Hippocampal formation (tissue), 2 donors: ENCODE data around the gene COA1.
"Not testable (repeated sequence)": the region's sequence is repeated elsewhere in the genome, so short reads cannot be mapped to it uniquely, and the experiment has no call there.

Experiments used
- DNase-seq, 2 donors: peaks; one replicate each; lab custom pipeline; 2025; lab: John Stamatoyannopoulos, UW

COA1 gene

GRCh38 chr7:43691611-43692010 lies 37.7 kb downstream of the COA1 start:
- no peak for DNase-seq

- no peak for DNase-seq
Observed at GRCh38 chr7:43689115-43689514, 40.2 kb downstream of the COA1 start.

GRCh38 chr7:43687866-43688265 lies 41.5 kb downstream of the COA1 start:
- not testable (repeated sequence) for DNase-seq

GRCh38 chr7:43686991-43687390 lies 42.3 kb downstream of the COA1 start:
- DNase-seq = no peak

GRCh38 chr7:43680736-43681135 lies 48.6 kb downstream of the COA1 start:
- DNase-seq = no peak

GRCh38 chr7:43679210-43680068 lies 49.9 kb downstream of the COA1 start:
- DNase-seq = no peak

GRCh38 chr7:43678315-43678714 lies 51.0 kb downstream of the COA1 start:
- no peak for DNase-seq

- DNase-seq = no peak
Observed at GRCh38 chr7:43677864-43678263, 51.5 kb downstream of the COA1 start.

- DNase-seq = no peak
Observed at GRCh38 chr7:43674559-43675436, 54.5 kb downstream of the COA1 start.

- not testable (repeated sequence) for DNase-seq
Observed at GRCh38 chr7:43673243-43673976, 55.9 kb downstream of the COA1 start.

GRCh38 chr7:43671521-43671920 lies 57.8 kb downstream of the COA1 start:
- no peak for DNase-seq

- DNase-seq = no peak
Observed at GRCh38 chr7:43669286-43670081, 59.8 kb downstream of the COA1 start.

- no peak for DNase-seq
Observed at GRCh38 chr7:43668035-43668434, 61.3 kb downstream of the COA1 start.

- no peak for DNase-seq
Observed at GRCh38 chr7:43666938-43667337, 62.4 kb downstream of the COA1 start.

- DNase-seq = no peak
Observed at GRCh38 chr7:43664681-43665080, 64.6 kb downstream of the COA1 start.

GRCh38 chr7:43660141-43660540 lies 69.2 kb downstream of the COA1 start:
- no peak for DNase-seq

GRCh38 chr7:43659549-43659896 lies 69.8 kb downstream of the COA1 start:
- no peak for DNase-seq

- DNase-seq = no peak
Observed at GRCh38 chr7:43658718-43659548, 70.4 kb downstream of the COA1 start.

- DNase-seq = no peak
Observed at GRCh38 chr7:43656997-43657396, 72.3 kb downstream of the COA1 start.

GRCh38 chr7:43655584-43655983 lies 73.7 kb downstream of the COA1 start:
- DNase-seq = no peak
